ENCODE measurements around the gene SSNA1. TPM values are rescaled to one million over a fixed set of nuclear protein-coding genes. Genes with fewer than 3 reads are reported as not detected.

Gene SSNA1
- total RNA-seq, 2 donors from 2014 or later = 114 to 124 TPM

GRCh38 chr9:137169896-137170358, 18.5 kb upstream of the SSNA1 start, which contains the start of gene LRRC26:
Gene LRRC26, minus strand, starts transcription at chr9:137170051. Its CDS starts 108 bp downstream, at chr9:137169943.
- Histone ChIP-seq H3K9me3 (no peaks in the 10 kb centered on the region), H3K4me3 (peak within 1 kb of the TSS; percentile 40 to 58), H3K27ac (peak within 1 kb of the TSS; percentile 69 to 79), H3K27me3 (replicated peaks; ENCODE audit: insufficient read depth) (peaks cover 3% of the 10 kb centered on the region), H3K36me3 (no peaks in the 10 kb centered on the region), H3K4me1 (replicated peaks) (peaks cover 45% of the 10 kb centered on the region)
- TF ChIP-seq POLR2A (IDR thresholded peaks at IDR 0.05) (no peak), POLR2AphosphoS5 (IDR thresholded peaks at IDR 0.05) (peak; percentile 28)
- WGBS = 2% methylated on average over 29 of the region's 41 CpGs
- DNase-seq (ENCODE audit: low spot score) = peak; percentile 51
- intact Hi-C loops (cut with DNase I) = no loop called here

GRCh38 chr9:137170486-137171148, 17.9 kb upstream of the SSNA1 start:
- no peaks in the 10 kb centered on the region for H3K36me3 ChIP-seq
- 50% methylated on average over 13 of the region's 14 CpGs for whole genome bisulfite sequencing
- H3K27me3 ChIP-seq (replicated peaks; ENCODE audit: insufficient read depth) = no peaks in the 10 kb centered on the region
- H3K4me1 ChIP-seq (replicated peaks) = peaks cover 45% of the 10 kb centered on the region
- DNase-seq (ENCODE audit: low spot score) = no peak
- H3K9me3 ChIP-seq = no peaks in the 10 kb centered on the region
- H3K4me3 ChIP-seq = no peak overlapping the region
- H3K27ac ChIP-seq = peak overlapping the region; percentile 69 to 79
- TF ChIP-seq POLR2AphosphoS5 (IDR thresholded peaks at IDR 0.05) (no peak), CTCF (IDR thresholded peaks at IDR 0.05) (no peak), POLR2A (IDR thresholded peaks at IDR 0.05) (no peak)
- intact Hi-C loops (cut with DNase I) = no loop called here

- no peak for TF ChIP-seq POLR2AphosphoS5 (IDR thresholded peaks at IDR 0.05)
- no peak for TF ChIP-seq CTCF (IDR thresholded peaks at IDR 0.05)
- no peak for TF ChIP-seq POLR2A (IDR thresholded peaks at IDR 0.05)
- WGBS = 82% methylated on average over 22 of the region's 22 CpGs
- DNase-seq (ENCODE audit: low spot score) = no peak
- Histone ChIP-seq H3K27me3 (replicated peaks; ENCODE audit: insufficient read depth) (no peaks in the 10 kb centered on the region), H3K27ac (peak overlapping the region; percentile 69 to 79), H3K4me1 (replicated peaks) (peaks cover 45% of the 10 kb centered on the region), H3K4me3 (no peak overlapping the region), H3K36me3 (no peaks in the 10 kb centered on the region), H3K9me3 (no peaks in the 10 kb centered on the region)
- intact Hi-C loops (cut with DNase I) = no loop called here
Observed at GRCh38 chr9:137171149-137171900, 17.2 kb upstream of the SSNA1 start.

- DNase-seq (ENCODE audit: low spot score) = peak; percentile 90
- H3K36me3 ChIP-seq = no peaks in the 10 kb centered on the region
- H3K4me1 ChIP-seq (replicated peaks) = peaks cover 45% of the 10 kb centered on the region
- intact Hi-C loops (cut with DNase I) = no loop called here
- 34% methylated on average over 21 of the region's 21 CpGs for WGBS
- TF ChIP-seq POLR2AphosphoS5 (IDR thresholded peaks at IDR 0.05) (peak; percentile 74), POLR2A (IDR thresholded peaks at IDR 0.05) (no peak)
- H3K27ac ChIP-seq = peak overlapping the region; percentile 69 to 79
- H3K27me3 ChIP-seq (replicated peaks; ENCODE audit: insufficient read depth) = no peaks in the 10 kb centered on the region
- no peak overlapping the region for H3K4me3 ChIP-seq
- H3K9me3 ChIP-seq = no peaks in the 10 kb centered on the region
Observed at GRCh38 chr9:137172901-137173795, 15.3 kb upstream of the SSNA1 start.

- intact Hi-C loops (cut with DNase I) = no loop called here
- TF ChIP-seq CTCF (IDR thresholded peaks at IDR 0.05) (no peak), POLR2AphosphoS5 (IDR thresholded peaks at IDR 0.05) (no peak)
- Histone ChIP-seq H3K27ac (peak overlapping the region; percentile 69 to 79), H3K36me3 (no peaks in the 10 kb centered on the region), H3K4me1 (replicated peaks) (peaks cover 45% of the 10 kb centered on the region), H3K4me3 (no peak overlapping the region), H3K9me3 (no peaks in the 10 kb centered on the region), H3K27me3 (replicated peaks; ENCODE audit: insufficient read depth) (no peaks in the 10 kb centered on the region)
- 82% methylated on average over 45 of the region's 45 CpGs for WGBS
- no peak for DNase-seq (ENCODE audit: low spot score)
Observed at GRCh38 chr9:137173796-137174664, 14.4 kb upstream of the SSNA1 start.
